ENCODE measurements around the gene SNCA. TPM values are rescaled to one million over a fixed set of nuclear protein-coding genes. Genes with fewer than 3 reads are reported as not detected.
A peak's percentile ranks its signal among the peaks of the same experiment; 100 is the strongest.

Gene SNCA
- total RNA-seq, 4 donors from 2014 or later, result 11.6 to 27.4 (median 19.3) TPM

DNA sequence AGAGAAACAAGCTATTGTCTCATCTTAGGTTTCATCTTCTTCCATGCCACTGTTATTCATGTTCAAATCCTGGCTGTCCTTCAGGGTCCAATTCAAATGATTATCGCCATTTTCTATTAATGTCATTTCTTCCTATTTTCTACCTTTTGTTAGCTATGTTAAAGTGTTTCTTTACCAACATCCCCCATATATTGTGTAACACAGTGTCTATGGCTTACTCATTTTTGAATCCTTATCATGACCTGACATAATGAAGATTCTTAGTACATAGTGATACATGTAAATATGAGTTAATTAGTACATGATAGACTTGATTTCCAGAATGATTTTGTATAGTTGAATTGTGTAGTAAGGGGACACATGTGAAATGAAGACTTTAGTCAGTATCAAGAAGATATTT lies 152.4 kb downstream of the SNCA start:
- Histone ChIP-seq H3K36me3 (no peaks in the 10 kb centered on the region), H3K27me3 (no peaks in the 10 kb centered on the region), H3K9me3 (no peaks in the 10 kb centered on the region), H3K4me3 (no peak overlapping the region), H3K4me1 (no peaks in the 10 kb centered on the region), H3K27ac (no peak overlapping the region)
- WGBS, result 98% methylated on average over 1 of the region's 1 CpG
- no peak for TF ChIP-seq POLR2AphosphoS5 (IDR thresholded peaks at IDR 0.05)
- TF ChIP-seq POLR2A (IDR thresholded peaks at IDR 0.05), result no peak
- TF ChIP-seq, protein P1, sequence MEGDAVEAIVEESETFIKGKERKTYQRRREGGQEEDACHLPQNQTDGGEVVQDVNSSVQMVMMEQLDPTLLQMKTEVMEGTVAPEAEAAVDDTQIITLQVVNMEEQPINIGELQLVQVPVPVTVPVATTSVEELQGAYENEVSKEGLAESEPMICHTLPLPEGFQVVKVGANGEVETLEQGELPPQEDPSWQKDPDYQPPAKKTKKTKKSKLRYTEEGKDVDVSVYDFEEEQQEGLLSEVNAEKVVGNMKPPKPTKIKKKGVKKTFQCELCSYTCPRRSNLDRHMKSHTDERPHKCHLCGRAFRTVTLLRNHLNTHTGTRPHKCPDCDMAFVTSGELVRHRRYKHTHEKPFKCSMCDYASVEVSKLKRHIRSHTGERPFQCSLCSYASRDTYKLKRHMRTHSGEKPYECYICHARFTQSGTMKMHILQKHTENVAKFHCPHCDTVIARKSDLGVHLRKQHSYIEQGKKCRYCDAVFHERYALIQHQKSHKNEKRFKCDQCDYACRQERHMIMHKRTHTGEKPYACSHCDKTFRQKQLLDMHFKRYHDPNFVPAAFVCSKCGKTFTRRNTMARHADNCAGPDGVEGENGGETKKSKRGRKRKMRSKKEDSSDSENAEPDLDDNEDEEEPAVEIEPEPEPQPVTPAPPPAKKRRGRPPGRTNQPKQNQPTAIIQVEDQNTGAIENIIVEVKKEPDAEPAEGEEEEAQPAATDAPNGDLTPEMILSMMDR (IDR thresholded peaks at IDR 0.05), result no peak
- no peak for TF ChIP-seq EP300 (IDR thresholded peaks at IDR 0.05)
- no peak for DNase-seq (ENCODE audit: low spot score in 2 of 2)

DNA sequence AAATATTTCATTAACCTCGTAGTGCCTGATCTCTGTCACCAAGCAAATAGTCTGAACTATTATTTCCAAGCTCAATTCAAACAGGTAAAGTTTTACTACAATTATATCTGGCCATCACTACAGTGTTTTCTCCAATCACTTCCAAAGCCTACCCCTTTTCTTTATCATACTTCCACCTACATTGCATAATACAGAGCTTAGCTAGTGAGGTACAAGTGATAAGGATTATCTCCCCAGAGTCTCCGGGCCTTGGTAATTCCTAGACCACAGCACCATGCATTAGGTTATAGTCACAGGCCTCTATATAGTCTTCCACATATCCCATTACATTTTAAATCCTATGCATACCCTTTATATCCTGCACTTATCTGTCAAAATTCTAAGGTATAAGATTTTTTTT lies 154.2 kb downstream of the SNCA start:
- Histone ChIP-seq H3K4me1 (no peaks in the 10 kb centered on the region), H3K27me3 (no peaks in the 10 kb centered on the region), H3K27ac (no peak overlapping the region), H3K36me3 (no peaks in the 10 kb centered on the region), H3K4me3 (peak overlapping the region; percentile 20), H3K9me3 (no peaks in the 10 kb centered on the region)
- 73% methylated on average over 2 of the region's 2 CpGs for WGBS
- DNase-seq (ENCODE audit: low spot score in 2 of 2), result no peak
- TF ChIP-seq, protein P1 (IDR thresholded peaks at IDR 0.05), result no peak
- TF ChIP-seq POLR2AphosphoS5 (IDR thresholded peaks at IDR 0.05), result no peak
- no peak for TF ChIP-seq EP300 (IDR thresholded peaks at IDR 0.05)
- TF ChIP-seq POLR2A (IDR thresholded peaks at IDR 0.05), result no peak

DNA sequence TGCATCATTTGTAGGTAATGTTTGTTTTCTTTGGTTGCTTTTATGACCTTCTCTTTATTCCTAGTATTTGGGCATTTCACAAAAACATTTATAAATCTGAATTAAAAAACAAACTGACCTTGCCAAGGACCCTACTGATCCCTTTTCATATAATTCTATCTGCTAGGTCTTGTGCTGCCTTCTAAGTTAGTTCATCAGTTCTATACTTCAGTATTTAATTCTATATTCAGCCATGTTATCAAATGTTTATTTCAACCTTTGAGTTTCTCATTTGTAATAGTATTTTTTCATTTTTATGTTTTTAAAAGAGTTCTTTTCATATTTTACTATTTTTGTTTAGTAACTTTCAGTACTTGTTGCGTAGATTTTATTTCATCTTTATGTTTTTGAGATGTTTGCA lies 155.3 kb downstream of the SNCA start:
- Histone ChIP-seq H3K4me1 (no peaks in the 10 kb centered on the region), H3K4me3 (peak overlapping the region; percentile 20), H3K9me3 (peaks cover 4% of the 10 kb centered on the region), H3K27ac (peak overlapping the region; percentile 20), H3K36me3 (no peaks in the 10 kb centered on the region), H3K27me3 (no peaks in the 10 kb centered on the region)
- WGBS, result 91% methylated on average over 1 of the region's 1 CpG
- TF ChIP-seq EP300 (IDR thresholded peaks at IDR 0.05), result no peak
- TF ChIP-seq, protein P1 (IDR thresholded peaks at IDR 0.05), result no peak
- DNase-seq (ENCODE audit: low spot score in 2 of 2), result no peak

DNA sequence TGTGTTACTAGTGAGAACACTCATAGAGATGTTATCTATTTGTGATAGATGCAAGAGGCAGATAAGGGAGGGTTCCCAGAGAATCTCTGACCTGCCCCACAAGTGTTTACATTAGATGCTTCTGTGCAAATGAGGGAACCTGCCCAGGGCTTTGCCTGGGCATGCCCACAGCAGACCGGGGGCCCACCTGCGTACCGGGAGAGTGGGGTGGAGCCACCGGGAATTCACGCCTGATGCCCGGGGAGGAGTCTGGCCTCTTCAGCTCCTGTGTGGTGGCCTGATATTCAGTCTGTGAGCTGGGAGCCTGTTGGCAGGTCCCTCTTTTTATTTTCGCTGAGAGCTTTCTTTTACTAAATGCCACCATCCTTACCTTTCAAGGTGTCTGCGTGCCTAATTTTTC lies 155.7 kb downstream of the SNCA start:
- Histone ChIP-seq H3K4me3 (peak overlapping the region; percentile 20), H3K27ac (peak overlapping the region; percentile 20)

DNA sequence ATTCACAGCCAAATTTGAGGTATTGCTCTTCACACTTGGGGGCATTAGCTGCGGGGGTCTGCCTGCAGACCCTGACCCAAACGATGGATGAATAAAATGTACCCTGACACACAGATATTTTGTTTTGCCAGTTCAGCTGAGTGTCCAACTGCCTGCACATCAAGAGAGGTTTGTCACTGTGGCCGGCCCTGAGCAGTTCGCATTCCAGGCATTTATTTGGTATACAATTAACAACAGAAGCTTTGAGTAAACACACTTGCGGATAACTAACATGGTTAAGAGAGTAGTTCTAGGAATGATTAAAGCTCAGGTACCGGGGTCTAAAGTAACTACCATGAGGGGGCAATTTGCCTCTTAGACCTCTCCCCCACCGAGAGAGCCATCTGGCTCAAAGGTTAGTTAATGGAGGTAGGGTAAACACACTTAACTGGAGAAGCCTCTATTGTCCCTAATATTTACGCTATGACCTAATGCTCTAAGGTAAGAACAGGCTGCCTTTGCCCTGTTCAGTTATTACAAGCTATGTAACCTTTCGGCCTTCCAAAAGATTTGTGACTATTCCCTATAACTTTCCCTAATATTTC lies 162.0 kb downstream of the SNCA start:
- TF ChIP-seq POLR2AphosphoS5 (IDR thresholded peaks at IDR 0.05) (no peak), POLR2A (IDR thresholded peaks at IDR 0.05) (no peak), EP300 (IDR thresholded peaks at IDR 0.05) (no peak)
- TF ChIP-seq, protein P1 (IDR thresholded peaks at IDR 0.05), result no peak
- no peak overlapping the region for H3K4me3 ChIP-seq
- no peaks in the 10 kb centered on the region for H3K36me3 ChIP-seq
- no peak for DNase-seq (ENCODE audit: low spot score in 2 of 2)
- H3K4me1 ChIP-seq, result no peaks in the 10 kb centered on the region
- peaks cover 4% of the 10 kb centered on the region for H3K9me3 ChIP-seq
- no peak overlapping the region for H3K27ac ChIP-seq
- no peaks in the 10 kb centered on the region for H3K27me3 ChIP-seq
- 85% methylated on average over 9 of the region's 9 CpGs for WGBS

More for the DNA sequence above, 155.7 kb downstream of the SNCA start:
- Histone ChIP-seq H3K4me1 (no peaks in the 10 kb centered on the region), H3K36me3 (no peaks in the 10 kb centered on the region), H3K27me3 (no peaks in the 10 kb centered on the region), H3K9me3 (peaks cover 4% of the 10 kb centered on the region)
- WGBS, result 77% methylated on average over 8 of the region's 8 CpGs
- no peak for DNase-seq (ENCODE audit: low spot score in 2 of 2)
- no peak for TF ChIP-seq EP300 (IDR thresholded peaks at IDR 0.05)

Other genes starting within 250 kb of the SNCA start
- gene MMRN1, start 57.7 kb upstream of the SNCA start, total RNA-seq, result 10 to 100 TPM in 2 of 4 donors, 1 to 10 TPM in 2; 7.7 to 18.8 (median 10.7) TPM